Adrenal gland (tissue), 5 donors: Measurements from ENCODE around the gene ACTG1.

Source experiments
- CTCF ChIP-seq, 6 experiments: fragments of 450-650 bp in 4 of 6; fragments of 200-600 bp in 2 of 6; sonication (generic) in 1 of 6; IDR thresholded peaks; 1 replicate in 5 of 6; 2 replicates in 1 of 6; pipeline versions ENCODE4 v1.5.1 to v1.8.0; 2016 to 2021; ENCODE audit warnings: antibody characterized with exemption in 6 of 6, mild to moderate bottlenecking in 2 of 6, moderate library complexity in 1 of 6
- POLR2A ChIP-seq, 2 donors: fragments of 450-650 bp; IDR thresholded peaks; one replicate each; pipeline ENCODE4 v1.6.1; 2017; ENCODE audit warnings: antibody characterized with exemption in 2 of 2, mild to moderate bottlenecking in 2 of 2, moderate library complexity in 1 of 2
- donor health status: DM: no; HTN: no; CAD: no.

- TF ChIP-seq CTCF (IDR thresholded peaks at IDR 0.05) (no peak), POLR2A (IDR thresholded peaks at IDR 0.05) (no peak)
Measured at GRCh38 chr17:81533339-81534141, 20.9 kb upstream of the ACTG1 start.
